Erythroblast (primary cell): ENCODE results near the gene ZNF175.

ENCODE experiments used
- GATA1 ChIP-seq: IDR thresholded peaks from 2 replicates; pipeline ENCODE4 v1.6.1; 2011; ENCODE audit warnings: low read depth, mild to moderate bottlenecking, control low read depth, low read length, moderate library complexity
- POLR2A ChIP-seq: IDR thresholded peaks from 2 replicates; pipeline ENCODE4 v1.6.1; 2011; ENCODE audit warnings: mild to moderate bottlenecking, low read length

GRCh38 chr19:51570962-51571575 lies at the start of gene ZNF175:
- TF ChIP-seq POLR2A (peak; percentile 84), GATA1 (no peak)
